CD4-positive, alpha-beta T cell treated with Interleukin-21 for 1 hour (primary cell): Measurements from ENCODE around the gene CELF1.
"Not testable (repeated sequence)": the region's sequence is repeated elsewhere in the genome, so short reads cannot be mapped to it uniquely, and the experiment has no call there.

Experiments used
- DNase-seq: peaks from one replicate; pipeline ENCODE4 v3.0.0-alpha.2; 2020

CELF1 gene

DNA sequence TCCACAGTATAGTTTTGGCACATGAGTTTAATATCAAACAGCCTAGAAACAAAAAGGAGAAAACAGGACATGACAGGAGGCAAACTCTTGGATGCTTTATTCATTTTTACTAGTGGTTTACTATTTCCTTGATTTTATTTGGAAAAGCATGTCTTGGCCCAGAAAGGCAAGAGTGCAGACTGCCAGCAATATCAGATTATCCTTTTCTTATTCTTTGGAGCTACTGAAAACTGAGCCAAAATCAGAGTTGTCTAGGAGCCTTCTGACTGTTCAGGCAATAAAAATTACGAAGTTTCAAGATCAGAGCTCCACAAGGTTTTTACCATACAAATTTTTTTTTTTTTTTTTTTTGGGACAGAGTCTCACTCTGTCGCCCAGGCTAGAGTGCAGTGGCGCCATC lies 16.0 kb downstream of the CELF1 start:
- no peak for DNase-seq

DNA sequence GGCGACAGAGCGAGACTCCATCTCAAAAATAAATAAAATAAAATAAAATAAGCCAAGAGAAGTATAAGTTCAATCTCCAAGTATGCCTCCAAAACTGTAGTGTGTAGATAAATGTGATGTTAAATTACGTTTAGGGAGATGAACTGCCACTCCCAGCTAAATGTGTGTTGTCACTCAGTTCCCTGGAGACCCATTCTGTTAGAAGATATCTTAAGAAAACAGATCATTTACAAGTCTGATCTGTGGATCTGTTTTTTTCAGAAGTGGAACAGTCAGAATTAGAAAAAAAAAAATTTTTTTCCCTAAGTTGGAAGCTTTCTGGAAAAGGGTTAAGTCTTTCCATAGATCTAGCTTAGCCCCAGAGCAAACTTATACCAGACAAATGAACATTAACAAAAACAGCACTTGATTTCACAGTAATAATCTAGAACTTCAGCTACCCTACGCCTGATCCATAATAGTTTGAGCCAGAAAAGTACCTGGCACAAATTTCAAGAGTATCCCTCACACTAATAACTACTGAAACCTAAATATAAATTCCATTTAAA lies 18.2 kb downstream of the CELF1 start:
- no peak for DNase-seq

DNA sequence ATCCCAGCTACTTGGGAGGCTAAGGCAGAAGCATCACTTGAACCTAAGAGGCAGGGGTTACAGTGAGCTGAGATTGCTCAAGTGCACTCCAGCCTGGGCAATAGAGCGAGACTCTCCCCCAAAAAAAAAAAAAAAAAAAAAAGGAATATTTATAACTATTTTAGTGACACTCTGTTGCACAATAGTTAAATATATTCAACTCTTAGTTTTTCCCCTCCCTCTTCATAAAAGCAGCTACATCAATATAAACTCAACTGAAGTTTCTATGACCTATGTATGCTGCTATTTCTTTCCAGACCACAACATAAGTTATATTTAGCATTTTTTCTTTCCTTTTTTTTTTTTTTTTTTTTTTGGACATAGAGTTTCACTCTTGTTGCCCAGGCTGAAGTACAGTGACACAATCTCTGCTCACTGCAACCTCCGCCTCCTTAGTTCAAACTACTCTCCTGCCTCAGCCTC lies 19.2 kb downstream of the CELF1 start:
- DNase-seq, result no peak

DNA sequence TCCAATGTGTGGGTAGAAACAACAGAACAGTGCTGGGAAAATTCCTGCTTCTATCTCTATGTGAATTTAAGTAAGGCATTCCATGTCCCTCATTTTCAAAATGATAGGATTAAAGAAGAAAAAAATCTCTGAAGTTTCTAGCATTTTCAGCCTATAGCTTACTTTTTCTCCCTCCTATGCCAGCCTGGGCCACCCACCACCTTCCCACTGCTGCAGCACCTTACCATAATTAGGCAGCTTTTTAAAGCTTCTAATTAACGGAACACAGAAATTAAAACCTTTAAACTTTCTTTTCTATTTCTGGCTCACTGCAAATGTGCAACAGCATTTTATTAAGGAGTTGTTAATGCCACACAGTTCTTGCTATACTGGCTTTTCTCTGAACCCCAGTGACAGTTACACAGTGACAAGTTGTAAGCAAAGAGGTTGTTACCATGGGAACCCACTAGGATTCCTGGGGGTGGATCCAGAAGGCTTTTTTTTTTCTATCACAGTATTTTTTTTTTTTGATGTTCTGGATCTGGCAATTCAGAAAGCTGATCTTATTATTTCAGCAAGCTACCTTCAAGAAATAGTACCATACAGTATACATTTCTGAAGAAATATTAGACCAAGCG lies 20.2 kb downstream of the CELF1 start:
- no peak for DNase-seq

DNA sequence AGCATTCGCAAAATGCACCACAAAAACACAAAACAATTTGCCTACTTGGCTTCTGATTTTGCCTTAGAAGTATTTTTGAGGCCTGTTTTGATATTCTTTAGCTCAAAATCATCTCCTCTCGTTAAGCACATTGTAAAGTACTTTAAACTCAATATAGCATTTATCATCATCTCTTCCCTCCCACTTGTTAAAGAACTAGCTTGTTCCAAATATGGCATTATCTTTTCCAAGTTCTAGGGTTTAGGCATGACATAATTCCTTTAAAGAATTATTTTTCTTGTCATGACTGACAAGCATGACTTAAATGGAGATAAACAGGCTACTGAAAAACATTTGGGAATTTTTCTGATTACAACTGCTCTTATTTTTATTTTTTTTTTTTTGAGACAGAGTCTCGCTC lies 21.3 kb downstream of the CELF1 start:
- no peak for DNase-seq

DNA sequence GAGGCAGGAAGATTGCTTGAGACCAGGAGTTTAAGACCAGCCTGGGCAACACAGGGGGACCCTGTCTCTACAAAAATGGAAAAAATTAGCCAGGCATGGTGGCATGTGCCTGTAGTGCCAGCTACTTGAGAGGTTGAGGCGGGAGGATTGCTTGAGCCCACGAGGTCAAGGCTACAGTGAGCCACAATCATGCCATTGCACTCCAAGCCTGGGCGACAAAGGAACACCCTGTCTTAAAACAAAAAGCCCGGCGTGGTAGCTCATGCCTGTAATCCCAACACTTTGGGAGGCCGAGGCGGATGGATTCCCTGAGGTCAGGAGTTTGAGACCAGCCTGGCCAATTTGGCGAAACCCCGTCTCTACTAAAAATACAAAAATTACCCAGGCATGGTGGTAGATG lies 22.2 kb downstream of the CELF1 start:
- not testable (repeated sequence) for DNase-seq

DNA sequence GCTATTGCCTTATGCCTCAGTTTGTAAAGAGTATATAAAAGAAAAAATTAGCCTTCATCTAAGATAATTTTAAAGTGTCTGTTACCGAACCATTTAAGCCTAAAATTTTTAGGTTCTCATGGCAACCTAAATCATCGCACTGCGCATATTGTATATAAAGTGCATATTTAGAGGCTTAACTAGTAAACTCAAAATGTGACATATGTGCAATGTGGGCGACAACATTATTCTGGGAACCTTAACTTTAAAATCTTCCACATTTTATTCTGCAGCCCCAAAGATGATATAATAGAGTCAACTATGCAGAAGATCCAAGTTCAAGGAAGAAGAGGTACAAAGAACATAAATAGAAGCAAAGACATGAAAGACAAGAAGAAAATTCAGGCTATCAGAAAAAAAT lies 23.0 kb downstream of the CELF1 start:
- no peak for DNase-seq

DNA sequence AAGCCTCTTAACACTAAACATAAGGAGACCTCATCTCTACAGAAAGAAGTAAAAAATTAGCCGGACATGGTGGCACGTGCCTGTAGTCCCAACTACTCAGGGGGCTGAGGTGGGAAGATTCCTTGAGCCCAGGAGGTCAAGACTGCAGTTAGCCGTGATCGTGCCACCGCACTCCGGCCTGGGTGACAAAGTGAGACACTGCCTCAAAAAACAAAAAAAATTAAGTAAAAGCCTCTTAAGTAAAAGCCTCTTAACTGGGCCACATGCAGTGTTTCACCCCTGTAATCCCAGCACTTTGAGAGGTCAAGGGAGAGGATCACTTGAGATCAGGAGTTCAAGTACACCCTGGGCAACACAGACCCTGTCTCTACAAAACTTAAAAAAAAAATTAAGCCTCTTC lies 25.7 kb downstream of the CELF1 start:
- no peak for DNase-seq

DNA sequence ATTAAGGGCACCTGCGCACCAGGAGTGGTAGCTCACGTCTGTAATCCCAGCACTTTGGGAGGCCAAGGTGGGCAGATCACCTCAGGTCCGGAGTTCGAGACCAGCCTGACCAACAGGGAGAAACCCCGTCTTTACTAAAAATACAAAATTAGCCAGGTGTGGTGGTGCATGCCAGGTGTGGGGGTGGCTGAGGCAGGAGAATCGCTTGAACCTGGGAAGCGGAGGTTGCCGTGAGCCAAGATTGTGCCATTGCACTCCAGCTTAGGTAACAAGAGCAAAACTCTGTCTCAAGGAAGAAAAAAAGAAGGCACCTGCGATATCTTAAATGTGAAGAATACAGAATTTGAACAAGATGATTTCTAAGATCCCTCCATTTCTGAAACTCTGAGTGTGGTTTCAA lies 26.9 kb downstream of the CELF1 start:
- not testable (repeated sequence) for DNase-seq

DNA sequence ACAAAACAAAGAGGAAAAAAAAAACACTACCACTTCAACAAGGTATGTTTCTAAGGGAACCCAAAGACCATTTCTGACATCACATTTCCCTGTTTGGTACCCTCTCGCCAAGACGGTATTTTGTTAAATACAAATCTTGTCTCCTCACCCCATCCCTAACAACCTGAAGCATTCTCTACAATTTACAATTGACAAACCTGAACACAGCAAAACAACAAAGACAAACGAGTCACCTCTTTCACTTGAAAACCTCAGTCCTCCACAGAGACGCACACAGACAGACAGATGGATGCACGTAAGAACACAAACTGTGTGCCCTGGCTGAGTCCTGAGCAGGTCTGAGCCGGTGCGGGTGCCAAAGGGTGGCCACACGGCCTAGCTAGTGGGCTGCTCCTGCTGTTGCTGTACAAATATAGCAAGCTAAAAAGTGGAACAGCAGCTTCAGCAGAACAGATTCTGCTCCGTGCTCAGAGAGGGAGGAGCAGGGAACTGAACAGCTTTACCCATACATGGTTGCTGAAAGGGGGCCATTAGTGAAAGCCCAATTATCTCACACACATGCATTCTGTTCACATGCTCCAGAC lies 28.5 kb downstream of the CELF1 start:
- peak; percentile 5 for DNase-seq

DNA sequence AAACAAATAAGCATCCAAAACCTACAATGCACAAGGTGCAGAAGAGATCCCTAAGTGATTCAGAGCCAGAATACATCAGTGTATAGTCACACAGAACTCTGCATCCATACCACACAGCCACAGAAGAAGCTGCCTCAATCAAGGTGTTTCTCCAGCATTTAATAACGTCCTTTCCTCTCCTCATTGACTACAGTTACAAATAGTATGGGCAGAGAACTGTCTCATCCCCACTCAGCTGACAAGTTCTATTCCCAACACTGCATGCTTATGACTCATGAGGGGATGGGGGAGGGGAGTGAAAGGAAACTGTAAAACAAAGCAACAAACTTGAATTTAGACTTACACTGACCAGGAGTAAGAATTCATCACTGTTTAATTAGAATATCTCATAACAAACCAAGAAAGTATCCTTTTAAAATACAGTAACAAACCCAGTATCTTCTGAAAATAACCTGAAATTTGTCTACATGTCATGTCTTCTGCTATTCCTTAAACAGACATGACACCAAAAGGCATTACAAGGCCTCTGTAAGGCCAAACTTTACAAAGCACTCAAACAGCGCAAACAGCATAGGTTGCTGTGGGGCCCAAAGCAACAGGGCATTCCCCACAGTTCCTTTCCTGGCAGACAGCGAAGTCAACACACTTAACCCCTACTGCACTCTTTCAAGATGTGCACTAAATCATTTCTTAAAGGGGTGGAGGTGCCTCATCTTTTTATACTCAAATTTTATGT lies 29.3 kb downstream of the CELF1 start:
- DNase-seq, result peak; percentile 64

DNA sequence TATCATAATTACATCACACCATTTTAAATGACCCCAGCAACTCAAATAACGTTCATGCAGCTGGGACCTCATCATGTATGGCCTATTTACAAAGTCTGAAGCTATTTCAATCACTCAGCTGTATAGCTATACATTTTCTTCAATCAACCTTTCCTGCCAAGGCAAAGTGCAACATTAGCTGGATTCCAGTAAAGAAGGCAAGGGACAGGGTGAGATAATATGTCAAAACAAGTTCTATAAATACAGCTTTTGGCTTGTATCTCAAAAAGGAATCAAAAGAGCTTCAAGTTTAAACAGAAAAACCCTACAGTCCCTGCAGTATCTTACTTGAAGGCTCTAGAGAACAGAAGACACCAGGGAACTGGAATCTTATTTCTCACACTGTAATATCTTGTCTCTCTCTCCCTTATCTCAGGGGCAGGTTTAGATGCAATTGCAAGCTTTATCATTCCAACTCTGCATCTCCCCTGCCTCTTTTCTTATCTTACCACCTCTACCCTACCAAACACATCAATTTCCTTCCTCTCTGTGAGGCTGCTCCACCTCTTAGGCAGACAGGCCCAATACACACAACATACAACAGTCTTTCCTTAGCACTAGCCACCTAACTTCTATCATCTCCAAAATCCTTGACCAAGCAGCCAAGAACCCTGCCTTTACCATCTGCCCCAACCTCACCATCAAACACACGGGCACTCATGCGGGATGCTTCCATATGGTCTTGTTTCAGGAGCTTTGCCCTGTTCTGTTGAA lies 34.5 kb downstream of the CELF1 start:
- no peak for DNase-seq

DNA sequence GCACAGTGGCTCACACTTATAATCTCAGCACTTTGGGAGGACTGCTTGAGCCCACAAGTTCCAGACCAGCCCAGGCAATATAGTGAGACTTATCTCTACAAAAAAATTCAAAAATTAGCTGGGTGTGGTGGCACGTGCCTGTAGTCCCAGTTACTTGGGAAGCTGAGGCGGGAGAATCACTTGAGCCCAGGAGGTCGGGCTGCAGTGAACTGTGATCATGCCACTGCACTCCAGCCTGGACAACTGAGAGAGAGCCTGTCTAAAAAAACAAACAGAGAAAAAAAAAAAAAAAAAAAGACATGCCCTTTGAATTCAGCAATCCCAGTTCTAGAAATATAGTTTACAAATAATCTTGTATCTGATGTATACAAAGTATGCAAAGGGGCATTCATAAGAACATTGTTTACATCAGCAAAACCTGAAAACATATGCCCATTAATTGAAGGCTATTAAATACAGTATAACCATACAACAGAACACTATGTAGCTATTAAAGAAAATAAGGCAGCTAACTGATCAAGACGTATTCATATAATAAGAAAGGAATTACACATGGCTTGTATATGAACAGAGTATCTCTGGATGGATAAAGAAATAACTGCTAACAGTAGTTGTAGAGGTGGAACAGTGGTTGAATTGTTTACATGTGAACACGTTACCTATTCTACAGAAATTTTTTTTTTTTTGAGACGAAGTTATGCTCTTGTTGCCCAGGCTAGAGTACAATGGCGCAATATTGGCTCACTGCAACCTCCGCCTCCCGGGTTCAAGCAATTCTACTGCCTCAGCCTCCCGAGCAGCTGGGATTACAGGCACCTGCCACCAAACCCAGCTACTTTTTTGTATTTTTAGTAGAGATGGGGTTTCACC lies 35.7 kb downstream of the CELF1 start:
- DNase-seq, result no peak

DNA sequence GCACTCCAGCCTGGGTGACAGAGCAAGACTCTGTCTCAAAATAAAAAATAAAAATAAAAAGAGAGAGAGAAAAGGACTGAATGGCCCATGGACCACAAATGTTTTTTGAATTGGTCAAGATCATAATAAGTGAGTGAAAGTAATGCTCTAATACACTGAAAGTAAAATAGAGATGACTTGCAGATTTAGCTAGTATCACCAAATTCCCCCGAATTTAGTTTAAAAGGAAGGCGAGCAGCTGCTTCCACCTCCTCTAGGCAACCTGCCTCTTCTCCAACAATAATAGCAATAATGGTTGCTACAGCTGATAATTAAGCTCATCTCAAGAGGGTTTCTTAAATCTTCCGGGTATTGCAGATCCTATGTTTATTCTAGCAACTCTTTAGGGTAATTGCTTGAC lies 36.8 kb downstream of the CELF1 start:
- DNase-seq, result no peak

DNA sequence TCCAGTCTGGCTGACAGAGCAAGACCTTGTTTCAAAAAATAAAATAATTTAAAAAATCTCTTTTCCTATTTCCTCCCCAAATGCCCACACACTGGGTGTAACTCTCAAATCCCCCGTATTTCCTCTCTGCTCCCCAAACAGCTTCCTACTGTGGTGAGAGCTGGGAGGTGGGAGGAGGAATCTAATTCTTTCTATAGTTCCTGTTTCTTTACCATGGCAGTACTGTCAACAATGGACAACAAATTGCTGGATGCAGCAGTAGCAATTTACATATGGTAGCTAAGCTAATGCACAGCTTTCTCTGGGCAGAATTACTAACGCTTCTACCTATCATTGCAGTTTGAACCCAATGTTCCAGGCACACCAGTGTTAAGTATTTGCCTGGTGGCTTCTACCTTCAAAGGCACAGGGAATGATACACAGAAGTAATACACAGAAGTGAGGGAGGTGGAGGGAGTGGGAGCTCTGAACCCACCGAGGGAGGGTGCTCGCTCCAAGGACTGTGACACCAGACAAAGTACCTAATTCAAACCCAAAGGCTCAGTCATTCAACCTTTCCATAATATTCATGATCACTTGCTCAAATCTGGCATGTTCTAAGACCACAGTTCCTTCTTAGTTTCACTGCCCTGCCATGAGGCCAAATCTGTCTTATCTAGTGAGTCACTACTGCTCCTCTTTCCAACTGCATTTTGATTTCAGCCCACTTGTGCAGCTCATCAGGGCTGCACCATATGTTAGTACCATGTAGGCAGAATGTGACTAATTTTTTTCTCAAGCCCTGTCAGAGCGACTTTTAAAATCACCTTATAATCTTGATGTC lies 37.9 kb downstream of the CELF1 start:
- peak; percentile 26 for DNase-seq

DNA sequence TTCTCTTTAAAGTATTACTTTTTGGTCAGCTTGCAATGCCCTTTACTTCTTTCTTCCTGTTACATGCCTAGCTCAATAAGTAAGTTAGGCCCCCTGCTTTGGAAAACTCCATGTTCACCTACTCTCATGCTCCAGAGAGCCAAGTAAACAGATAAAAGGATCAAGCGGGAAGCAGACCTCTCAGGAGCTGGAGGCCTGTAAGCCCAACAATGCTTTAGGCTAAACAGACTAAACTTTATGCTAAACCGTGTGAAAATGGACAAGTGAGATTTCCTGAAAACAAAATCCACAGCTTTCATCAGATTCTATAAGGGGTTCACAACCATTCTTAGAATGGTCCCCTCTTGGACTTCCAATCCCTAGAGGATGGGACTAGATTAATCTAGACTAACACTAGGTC lies 40.2 kb downstream of the CELF1 start:
- DNase-seq, result no peak

DNA sequence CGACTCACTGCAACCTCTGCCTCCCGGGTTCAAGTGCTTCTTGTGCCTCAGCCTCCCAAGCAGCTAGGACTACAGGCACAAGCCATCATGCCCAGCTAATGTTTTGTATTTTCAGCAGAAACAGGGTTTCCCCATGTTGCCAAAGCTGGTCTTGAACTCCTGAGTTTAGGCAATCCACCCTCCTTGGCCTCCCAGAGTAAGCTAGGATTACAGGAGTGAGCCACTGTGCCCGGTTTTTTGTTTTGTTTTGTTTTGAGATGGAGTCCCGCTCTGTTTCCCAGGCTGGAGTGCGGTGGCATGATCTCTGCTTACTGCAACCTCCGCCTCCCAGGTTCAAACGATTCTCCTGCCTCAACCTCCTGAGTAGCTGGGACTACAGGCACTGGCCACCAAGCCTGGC lies 41.0 kb downstream of the CELF1 start:
- DNase-seq, result no peak

DNA sequence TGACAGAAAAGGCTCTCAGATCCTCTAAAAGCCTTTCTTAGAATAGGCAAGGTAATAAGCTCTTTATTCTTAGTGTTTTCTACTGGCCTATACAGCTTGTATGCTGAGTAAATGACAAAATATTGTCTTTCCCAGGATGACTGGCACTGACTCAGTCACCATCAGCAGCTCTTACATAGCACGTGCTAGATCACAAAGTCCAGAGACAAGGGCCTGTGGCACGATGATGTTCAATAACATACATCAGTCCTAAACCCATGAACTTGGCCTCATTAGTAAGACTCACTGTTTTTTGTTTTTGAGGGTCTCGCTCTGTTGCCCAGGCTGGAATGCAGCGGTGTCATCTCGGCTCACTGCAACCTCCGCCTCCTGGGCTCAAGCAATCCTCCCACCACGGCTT lies 42.7 kb downstream of the CELF1 start:
- DNase-seq, result no peak

DNA sequence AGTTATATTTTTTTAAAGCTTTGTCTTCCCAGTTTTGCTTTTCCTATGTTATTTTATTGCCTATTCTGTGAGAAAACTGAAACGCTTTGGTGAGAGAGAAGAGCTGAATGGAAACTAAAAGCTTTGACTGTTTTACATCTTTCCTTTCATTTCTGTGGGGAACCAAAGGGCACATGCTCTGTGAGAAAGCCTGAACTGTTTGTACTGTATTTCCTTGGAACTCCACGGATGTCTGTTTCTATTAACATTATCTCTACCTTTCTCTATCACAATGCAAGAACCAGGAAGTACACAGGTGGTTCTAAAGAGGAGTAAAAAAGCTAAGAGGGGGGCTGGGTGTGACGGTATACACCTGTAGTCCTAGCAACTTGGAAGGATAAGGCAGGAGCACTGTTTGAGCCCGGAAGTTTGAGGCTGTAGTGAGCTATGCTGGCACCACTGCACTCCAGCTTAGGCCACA lies 43.8 kb downstream of the CELF1 start:
- no peak for DNase-seq

DNA sequence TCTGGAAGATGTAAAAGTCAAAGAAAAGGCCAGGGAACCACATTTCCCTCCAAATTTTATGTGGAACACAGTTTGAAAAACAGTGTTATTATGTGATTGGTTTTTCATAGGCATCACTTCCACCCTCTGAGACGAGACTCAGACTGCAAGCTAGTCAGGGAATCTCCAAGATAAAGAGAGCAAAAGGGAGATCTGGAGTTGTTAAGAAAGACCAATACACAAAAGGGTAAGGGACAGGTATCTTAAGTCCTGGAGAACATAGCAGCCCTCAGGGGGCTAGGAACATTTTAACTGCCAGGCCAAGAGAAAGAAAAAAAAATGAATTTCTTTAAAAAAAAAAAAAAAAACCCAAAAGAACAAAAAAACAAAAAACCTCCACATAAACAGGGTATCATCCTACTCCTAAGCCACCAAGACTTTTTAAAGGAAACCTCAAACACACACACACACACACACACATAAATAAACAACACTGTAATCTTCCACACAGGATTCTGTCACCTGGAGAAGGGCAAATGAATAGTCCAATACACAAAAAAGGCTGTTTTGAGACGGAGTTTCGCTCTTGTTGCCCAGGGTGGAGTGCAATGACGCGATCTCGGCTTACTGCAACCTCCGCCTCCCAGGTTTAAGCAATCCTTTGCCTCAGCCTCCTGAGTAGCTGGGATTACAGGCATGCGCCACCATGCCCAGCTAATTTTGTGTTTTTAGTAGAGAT lies 44.5 kb downstream of the CELF1 start:
- no peak for DNase-seq
